Measurements from ENCODE around the gene CISH.

CISH gene

GRCh38 chr3:50600841-50601591 lies 10.6 kb downstream of the CISH start:
- TF ChIP-seq, protein P1, sequence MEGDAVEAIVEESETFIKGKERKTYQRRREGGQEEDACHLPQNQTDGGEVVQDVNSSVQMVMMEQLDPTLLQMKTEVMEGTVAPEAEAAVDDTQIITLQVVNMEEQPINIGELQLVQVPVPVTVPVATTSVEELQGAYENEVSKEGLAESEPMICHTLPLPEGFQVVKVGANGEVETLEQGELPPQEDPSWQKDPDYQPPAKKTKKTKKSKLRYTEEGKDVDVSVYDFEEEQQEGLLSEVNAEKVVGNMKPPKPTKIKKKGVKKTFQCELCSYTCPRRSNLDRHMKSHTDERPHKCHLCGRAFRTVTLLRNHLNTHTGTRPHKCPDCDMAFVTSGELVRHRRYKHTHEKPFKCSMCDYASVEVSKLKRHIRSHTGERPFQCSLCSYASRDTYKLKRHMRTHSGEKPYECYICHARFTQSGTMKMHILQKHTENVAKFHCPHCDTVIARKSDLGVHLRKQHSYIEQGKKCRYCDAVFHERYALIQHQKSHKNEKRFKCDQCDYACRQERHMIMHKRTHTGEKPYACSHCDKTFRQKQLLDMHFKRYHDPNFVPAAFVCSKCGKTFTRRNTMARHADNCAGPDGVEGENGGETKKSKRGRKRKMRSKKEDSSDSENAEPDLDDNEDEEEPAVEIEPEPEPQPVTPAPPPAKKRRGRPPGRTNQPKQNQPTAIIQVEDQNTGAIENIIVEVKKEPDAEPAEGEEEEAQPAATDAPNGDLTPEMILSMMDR (IDR thresholded peaks at IDR 0.05; ENCODE audit: control insufficient read depth, insufficient read depth, low read depth, low read length, missing control alignments): no peak
- peak; percentile 95 for DNase-seq (ENCODE audit: low read depth)
- no peak overlapping the region for H3K4me3 ChIP-seq (ENCODE audit: control insufficient read depth, low read depth, low read length)

DNA sequence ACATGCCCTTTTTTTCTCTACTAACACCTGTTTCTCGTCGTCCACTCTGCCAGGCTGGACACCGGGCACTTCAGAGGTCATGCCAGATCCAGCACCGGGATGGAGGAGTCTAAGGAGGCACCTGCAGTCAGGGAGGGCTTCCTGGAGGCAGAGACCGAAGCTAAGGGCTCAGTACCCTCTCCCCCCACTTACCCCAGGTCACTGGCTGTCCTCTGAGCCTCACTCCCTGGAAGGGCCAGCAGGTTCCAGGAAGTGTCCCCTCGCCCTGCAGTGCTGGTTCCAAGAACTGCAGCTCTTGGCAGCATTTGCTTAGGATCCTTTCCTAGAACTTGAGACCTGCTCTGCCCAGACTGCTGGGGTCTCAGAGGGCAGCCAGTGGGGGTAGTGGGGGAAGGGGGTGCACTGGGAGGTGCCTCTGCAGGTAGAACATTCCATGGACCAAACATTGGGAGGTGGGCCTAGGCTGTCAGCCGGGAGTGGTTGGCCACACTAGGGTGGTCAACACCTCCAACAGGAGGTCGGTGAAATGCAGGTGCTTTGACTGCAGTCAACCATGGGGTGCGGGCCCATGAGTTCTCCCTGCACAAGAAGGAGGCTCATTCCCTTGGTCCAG lies 11.3 kb downstream of the CISH start:
- no peak for DNase-seq (ENCODE audit: low read depth)
- TF ChIP-seq, protein P1 (IDR thresholded peaks at IDR 0.05; ENCODE audit: control insufficient read depth, insufficient read depth, low read depth, low read length, missing control alignments): no peak

DNA sequence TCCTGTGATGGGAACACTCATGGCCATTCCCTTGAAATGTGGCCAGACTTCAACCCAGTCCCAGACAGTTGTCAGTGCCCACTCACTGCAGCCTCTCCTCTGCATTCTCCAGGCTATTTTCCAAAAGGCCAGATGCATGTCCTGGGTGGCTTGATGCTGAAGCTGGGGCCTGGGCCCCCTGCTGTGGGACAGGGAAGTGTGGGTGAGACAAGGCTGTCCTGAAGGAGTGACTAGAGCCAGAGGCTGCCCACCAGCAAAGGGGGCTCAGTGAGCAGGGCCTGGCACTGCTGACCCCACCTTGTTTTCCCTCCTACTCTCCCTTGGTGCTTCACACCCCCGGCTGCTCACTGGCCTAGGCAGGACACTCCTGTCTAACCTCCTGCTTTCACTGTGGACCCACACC lies 11.9 kb downstream of the CISH start:
- no peak for DNase-seq (ENCODE audit: low read depth)
- TF ChIP-seq, protein P1 (IDR thresholded peaks at IDR 0.05; ENCODE audit: control insufficient read depth, insufficient read depth, low read depth, low read length, missing control alignments): no peak
- H3K4me3 ChIP-seq (ENCODE audit: control insufficient read depth, low read depth, low read length): no peak overlapping the region

More for the DNA sequence above, 11.3 kb downstream of the CISH start:
- no peak overlapping the region for H3K4me3 ChIP-seq (ENCODE audit: control insufficient read depth, low read depth, low read length)

DNA sequence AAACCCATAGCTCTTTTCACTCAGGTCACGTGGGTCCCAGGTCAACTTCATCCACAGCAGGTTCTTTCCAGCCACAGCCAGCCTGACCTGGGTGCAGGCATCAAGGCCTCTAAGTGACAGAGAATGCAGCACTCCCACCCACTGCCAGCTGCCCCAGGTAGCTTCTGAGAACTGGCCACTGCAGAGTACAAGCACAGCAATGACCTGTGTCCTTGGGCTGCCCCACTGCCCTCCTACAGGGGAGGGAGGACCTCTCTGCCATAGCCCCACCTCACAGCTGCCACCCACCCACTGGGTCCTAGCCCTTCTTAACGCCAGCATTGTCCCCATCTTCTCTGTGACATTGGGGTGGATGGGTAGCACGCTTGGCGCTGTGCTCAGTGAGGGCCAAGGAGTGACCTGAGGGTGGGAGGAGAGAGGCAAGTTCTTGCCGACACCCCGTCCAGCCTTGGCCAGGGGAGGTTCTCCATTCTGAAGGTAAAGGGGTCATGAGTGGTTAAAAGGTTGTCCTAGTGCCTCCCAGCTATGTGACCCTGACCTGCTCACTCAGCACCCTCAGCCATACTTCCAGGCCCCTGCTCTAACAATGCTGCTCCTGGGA lies 12.4 kb downstream of the CISH start:
- TF ChIP-seq, protein P1 (IDR thresholded peaks at IDR 0.05; ENCODE audit: control insufficient read depth, insufficient read depth, low read depth, low read length, missing control alignments): no peak
- DNase-seq (ENCODE audit: low read depth): no peak
- no peak overlapping the region for H3K4me3 ChIP-seq (ENCODE audit: control insufficient read depth, low read depth, low read length)

DNA sequence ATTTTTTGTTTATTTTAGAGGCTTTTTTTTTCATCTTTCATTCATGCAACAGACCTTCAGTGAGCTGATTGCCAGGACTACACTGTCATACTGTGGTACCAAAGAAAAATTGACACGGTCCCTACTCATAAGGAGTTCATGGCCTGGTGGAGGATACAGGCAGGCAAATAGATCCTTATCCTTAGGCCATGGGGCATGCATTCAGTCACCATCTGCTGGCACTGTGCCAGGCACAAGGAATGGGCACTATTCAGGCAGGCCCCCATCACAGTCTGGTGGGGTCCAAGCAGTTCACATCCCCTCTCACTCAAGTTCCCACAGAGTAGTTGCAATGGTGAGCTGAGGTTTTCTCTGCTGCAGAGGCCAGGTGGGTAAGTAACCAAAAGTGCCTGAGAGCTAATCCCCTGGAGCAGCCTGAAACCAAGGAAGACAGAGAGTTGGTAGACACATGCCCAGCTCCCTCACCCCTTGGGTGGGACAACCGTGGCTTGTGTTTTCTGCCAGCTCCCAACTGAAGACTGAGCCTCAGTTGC lies 17.3 kb downstream of the CISH start:
- TF ChIP-seq, protein P1 (IDR thresholded peaks at IDR 0.05; ENCODE audit: control insufficient read depth, insufficient read depth, low read depth, low read length, missing control alignments): no peak
- H3K4me3 ChIP-seq (ENCODE audit: control insufficient read depth, low read depth, low read length): no peak overlapping the region
- DNase-seq (ENCODE audit: low read depth): no peak

- TF ChIP-seq, protein P1 (IDR thresholded peaks at IDR 0.05; ENCODE audit: control insufficient read depth, insufficient read depth, low read depth, low read length, missing control alignments): no peak
- no peak for DNase-seq (ENCODE audit: low read depth)
- no peak overlapping the region for H3K4me3 ChIP-seq (ENCODE audit: control insufficient read depth, low read depth, low read length)
These were observed 19.0 kb downstream of the CISH start for GRCh38 chr3:50592568-50592967.
